Measurements from ENCODE around the gene GET4.

GRCh38 chr7:867406-868188 lies 8.8 kb upstream of the GET4 start:
- TF ChIP-seq, protein P1, sequence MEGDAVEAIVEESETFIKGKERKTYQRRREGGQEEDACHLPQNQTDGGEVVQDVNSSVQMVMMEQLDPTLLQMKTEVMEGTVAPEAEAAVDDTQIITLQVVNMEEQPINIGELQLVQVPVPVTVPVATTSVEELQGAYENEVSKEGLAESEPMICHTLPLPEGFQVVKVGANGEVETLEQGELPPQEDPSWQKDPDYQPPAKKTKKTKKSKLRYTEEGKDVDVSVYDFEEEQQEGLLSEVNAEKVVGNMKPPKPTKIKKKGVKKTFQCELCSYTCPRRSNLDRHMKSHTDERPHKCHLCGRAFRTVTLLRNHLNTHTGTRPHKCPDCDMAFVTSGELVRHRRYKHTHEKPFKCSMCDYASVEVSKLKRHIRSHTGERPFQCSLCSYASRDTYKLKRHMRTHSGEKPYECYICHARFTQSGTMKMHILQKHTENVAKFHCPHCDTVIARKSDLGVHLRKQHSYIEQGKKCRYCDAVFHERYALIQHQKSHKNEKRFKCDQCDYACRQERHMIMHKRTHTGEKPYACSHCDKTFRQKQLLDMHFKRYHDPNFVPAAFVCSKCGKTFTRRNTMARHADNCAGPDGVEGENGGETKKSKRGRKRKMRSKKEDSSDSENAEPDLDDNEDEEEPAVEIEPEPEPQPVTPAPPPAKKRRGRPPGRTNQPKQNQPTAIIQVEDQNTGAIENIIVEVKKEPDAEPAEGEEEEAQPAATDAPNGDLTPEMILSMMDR (IDR thresholded peaks at IDR 0.05), result peak in 1 of 4 experiments; percentile 16
- no peak for TF ChIP-seq POLR2A (IDR thresholded peaks at IDR 0.05)
